Loucy (cell line): Measurements from ENCODE around the gene CUL9.

Experiments
- H2AFZ ChIP-seq: fragments of 200-600 bp; sonication (generic); 2 replicates; pipeline ENCODE4 v1.6.0; 2016; ENCODE audit warnings: antibody characterized with exemption, mild to moderate bottlenecking, low read length, moderate library complexity
- H3F3A ChIP-seq: fragments of 200-600 bp; 2 replicates; pipeline ENCODE4 v1.6.0; 2016; ENCODE audit warnings: antibody characterized with exemption, low read depth, mild to moderate bottlenecking
- H3K27me3 ChIP-seq: fragments of 200-600 bp; sonication (generic); 2 replicates; pipeline ENCODE4 v1.6.1; 2014; ENCODE audit warnings: low read length, mild to moderate bottlenecking; ENCODE audit not compliant: insufficient read depth, poor library complexity, severe bottlenecking
- H3K36me3 ChIP-seq: fragments of 200-600 bp; sonication (generic); 2 replicates; pipeline ENCODE4 v1.6.1; 2016; ENCODE audit warnings: low read length; ENCODE audit not compliant: insufficient read depth
- H3K4me1 ChIP-seq: fragments of 200-600 bp; sonication (generic); 2 replicates; pipeline ENCODE4 v1.5.1; 2014; ENCODE audit warnings: low read length, mild to moderate bottlenecking; ENCODE audit not compliant: insufficient read depth, poor library complexity, severe bottlenecking
- H3K4me2 ChIP-seq: fragments of 200-600 bp; sonication (generic); 2 replicates; pipeline ENCODE4 v1.6.0; 2014; ENCODE audit warnings: antibody characterized with exemption, low read length, low read depth, mild to moderate bottlenecking; ENCODE audit not compliant: poor library complexity, severe bottlenecking
- H3K4me3 ChIP-seq: fragments of 200-600 bp; sonication (generic); 2 replicates; pipeline ENCODE4 v1.5.1; 2014; ENCODE audit warnings: low read length, mild to moderate bottlenecking, mixed read lengths; ENCODE audit not compliant: poor library complexity, severe bottlenecking
- H3K79me2 ChIP-seq: fragments of 200-600 bp; sonication (generic); 2 replicates; pipeline ENCODE4 v1.6.1; 2014; ENCODE audit warnings: low read length; ENCODE audit not compliant: insufficient read depth
- H3K9ac ChIP-seq: fragments of 200-600 bp; sonication (generic); 2 replicates; pipeline ENCODE4 v1.6.0; 2014; ENCODE audit warnings: mild to moderate bottlenecking, low read depth, low read length, moderate library complexity; ENCODE audit not compliant: poor library complexity, severe bottlenecking
- H3K9me2 ChIP-seq: fragments of 200-600 bp; sonication (generic); replicated peaks from 2 replicates; pipeline ENCODE4 v1.6.1; 2016; ENCODE audit warnings: low read depth, low read length, mixed read lengths
- H3K9me3 ChIP-seq: fragments of 200-600 bp; sonication (generic); 2 replicates; pipeline ENCODE4 v1.6.1; 2014; ENCODE audit warnings: mild to moderate bottlenecking, antibody characterized with exemption, low read length, low read depth; ENCODE audit not compliant: insufficient read depth
- H4K20me1 ChIP-seq: fragments of 200-600 bp; sonication (generic); 2 replicates; pipeline ENCODE4 v1.6.0; 2014; ENCODE audit warnings: antibody characterized with exemption, low read length, mild to moderate bottlenecking; ENCODE audit not compliant: insufficient read depth, poor library complexity, severe bottlenecking
- EZH2phosphoT487 ChIP-seq: fragments of 200-600 bp; IDR thresholded peaks from 2 replicates; pipeline ENCODE4 v1.6.1; 2018; ENCODE audit warnings: antibody characterized with exemption, mild to moderate bottlenecking, moderate library complexity, borderline replicate concordance
- TF ChIP-seq, protein P1 (sequence below): fragments of 200-600 bp; sonication (generic); conservative IDR thresholded peaks from 2 replicates; pipeline ENCODE4 v1.5.1; 2014; ENCODE audit warnings: mild to moderate bottlenecking, antibody characterized with exemption, low read length

Gene CUL9

DNA sequence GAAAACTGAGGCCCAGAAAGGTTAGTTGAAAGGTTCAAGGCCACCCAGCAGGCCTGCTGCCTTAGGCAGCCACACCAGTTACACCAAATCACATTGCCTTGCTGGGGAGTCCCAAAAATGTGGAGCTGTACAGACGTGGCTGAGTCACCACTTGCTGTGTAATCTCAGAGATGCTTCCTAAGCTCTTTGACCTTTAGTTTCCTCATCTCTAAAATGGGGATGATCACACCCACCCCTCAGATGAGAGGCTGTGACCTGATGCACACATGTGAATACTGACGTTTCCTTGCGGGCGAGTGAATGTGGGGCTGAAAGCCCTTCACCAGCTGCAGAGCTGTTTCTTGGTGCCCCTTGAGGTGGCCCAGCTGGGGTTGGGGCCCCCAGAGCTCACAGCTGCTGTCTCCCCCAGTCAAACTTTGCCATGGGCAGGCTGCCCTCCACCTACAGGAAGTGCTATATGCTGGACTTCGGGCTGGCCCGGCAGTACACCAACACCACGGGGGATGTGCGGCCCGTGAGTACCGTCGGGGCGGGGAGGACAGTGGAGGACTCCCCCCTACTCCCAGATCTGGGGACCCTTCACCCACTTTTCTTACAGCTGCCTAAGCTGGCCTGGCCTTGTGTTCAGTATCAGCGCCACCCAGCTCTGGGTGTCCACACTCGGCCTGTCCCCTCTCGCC is 72.3 kb downstream of the CUL9 start:
- TF ChIP-seq EZH2phosphoT487 = no peak
- TF ChIP-seq, protein P1, sequence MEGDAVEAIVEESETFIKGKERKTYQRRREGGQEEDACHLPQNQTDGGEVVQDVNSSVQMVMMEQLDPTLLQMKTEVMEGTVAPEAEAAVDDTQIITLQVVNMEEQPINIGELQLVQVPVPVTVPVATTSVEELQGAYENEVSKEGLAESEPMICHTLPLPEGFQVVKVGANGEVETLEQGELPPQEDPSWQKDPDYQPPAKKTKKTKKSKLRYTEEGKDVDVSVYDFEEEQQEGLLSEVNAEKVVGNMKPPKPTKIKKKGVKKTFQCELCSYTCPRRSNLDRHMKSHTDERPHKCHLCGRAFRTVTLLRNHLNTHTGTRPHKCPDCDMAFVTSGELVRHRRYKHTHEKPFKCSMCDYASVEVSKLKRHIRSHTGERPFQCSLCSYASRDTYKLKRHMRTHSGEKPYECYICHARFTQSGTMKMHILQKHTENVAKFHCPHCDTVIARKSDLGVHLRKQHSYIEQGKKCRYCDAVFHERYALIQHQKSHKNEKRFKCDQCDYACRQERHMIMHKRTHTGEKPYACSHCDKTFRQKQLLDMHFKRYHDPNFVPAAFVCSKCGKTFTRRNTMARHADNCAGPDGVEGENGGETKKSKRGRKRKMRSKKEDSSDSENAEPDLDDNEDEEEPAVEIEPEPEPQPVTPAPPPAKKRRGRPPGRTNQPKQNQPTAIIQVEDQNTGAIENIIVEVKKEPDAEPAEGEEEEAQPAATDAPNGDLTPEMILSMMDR = no peak
- Histone ChIP-seq H3K79me2 (no peaks in the 10 kb centered on the region), H3K4me2 (no peak overlapping the region)

DNA sequence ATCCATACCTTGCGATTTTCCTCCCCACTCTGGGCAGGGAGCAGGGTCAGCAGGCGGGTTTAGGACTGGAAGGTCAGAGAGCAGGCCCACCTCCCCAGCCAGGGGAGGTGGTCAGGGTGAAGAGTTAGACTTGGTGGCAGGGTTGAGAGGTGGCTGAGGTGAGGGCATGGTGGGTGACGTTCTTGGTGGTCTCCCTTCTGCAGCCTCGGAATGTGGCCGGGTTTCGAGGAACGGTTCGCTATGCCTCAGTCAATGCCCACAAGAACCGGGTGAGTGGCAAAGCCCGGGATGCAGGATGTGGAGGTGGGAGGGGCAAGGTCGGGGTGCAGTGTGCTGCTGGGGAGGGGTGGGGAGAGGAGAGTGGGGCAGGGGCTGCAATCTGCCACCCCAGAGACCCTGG is 72.8 kb downstream of the CUL9 start:
- H2AFZ ChIP-seq = no peak overlapping the region
- H3F3A ChIP-seq = no peaks in the 10 kb centered on the region
- no peaks in the 10 kb centered on the region for H3K36me3 ChIP-seq
- no peaks in the 10 kb centered on the region for H3K79me2 ChIP-seq
- no peak for TF ChIP-seq EZH2phosphoT487
- TF ChIP-seq, protein P1 = no peak
- no peaks in the 10 kb centered on the region for H3K4me1 ChIP-seq
- no peaks in the 10 kb centered on the region for H4K20me1 ChIP-seq
- no peak overlapping the region for H3K4me2 ChIP-seq
- no peak overlapping the region for H3K9ac ChIP-seq
- H3K4me3 ChIP-seq = no peak overlapping the region
- H3K9me2 ChIP-seq = no peaks in the 10 kb centered on the region
- H3K9me3 ChIP-seq = no peaks in the 10 kb centered on the region
- no peaks in the 10 kb centered on the region for H3K27me3 ChIP-seq

More for the DNA sequence above, 72.3 kb downstream of the CUL9 start:
- H3K36me3 ChIP-seq = no peaks in the 10 kb centered on the region
- no peaks in the 10 kb centered on the region for H3K27me3 ChIP-seq
- H4K20me1 ChIP-seq = no peaks in the 10 kb centered on the region
- H3K9ac ChIP-seq = no peak overlapping the region
- H3K4me3 ChIP-seq = no peak overlapping the region
- H3F3A ChIP-seq = no peaks in the 10 kb centered on the region
- no peak overlapping the region for H2AFZ ChIP-seq
- no peaks in the 10 kb centered on the region for H3K9me2 ChIP-seq
- H3K4me1 ChIP-seq = no peaks in the 10 kb centered on the region
- H3K9me3 ChIP-seq = no peaks in the 10 kb centered on the region

GRCh38 chr6:43255408-43256054 is 73.5 kb downstream of the CUL9 start:
- H3K4me1 ChIP-seq = no peaks in the 10 kb centered on the region
- H3K27me3 ChIP-seq = no peaks in the 10 kb centered on the region
- H4K20me1 ChIP-seq = no peaks in the 10 kb centered on the region
- no peaks in the 10 kb centered on the region for H3F3A ChIP-seq
- no peak overlapping the region for H3K9ac ChIP-seq
- H3K4me2 ChIP-seq = no peak overlapping the region
- no peaks in the 10 kb centered on the region for H3K36me3 ChIP-seq
- no peaks in the 10 kb centered on the region for H3K9me3 ChIP-seq
- TF ChIP-seq EZH2phosphoT487 = no peak
- TF ChIP-seq, protein P1 = no peak
- no peaks in the 10 kb centered on the region for H3K9me2 ChIP-seq
- H3K79me2 ChIP-seq = no peaks in the 10 kb centered on the region
- H2AFZ ChIP-seq = no peak overlapping the region
- H3K4me3 ChIP-seq = no peak overlapping the region
